ENCODE measurements around the gene SIGMAR1. TPM values are rescaled to one million over a fixed set of nuclear protein-coding genes. Genes with fewer than 3 reads are reported as not detected.
A peak's percentile ranks its signal among the peaks of the same experiment; 100 is the strongest.

SIGMAR1 gene
- total and polyA plus RNA-seq, 3 donors from 2014 or later: 50.3 to 92.4 (median 87.1) TPM

- no peaks in the 10 kb centered on the region for H3K27me3 ChIP-seq
Observed at GRCh38 chr9:34624475-34625185, 13.0 kb downstream of the SIGMAR1 start.

GRCh38 chr9:34623374-34624235 is 14.0 kb downstream of the SIGMAR1 start:
- intact Hi-C loops (cut with DNase I; ENCODE audit: low total_unique reads): no loop called here
- H3K9me3 ChIP-seq: no peaks in the 10 kb centered on the region
- 9 to 11% methylated on average over 25 to 63 of the region's 63 CpGs for WGBS, 2 donors
- H3K27me3 ChIP-seq: no peaks in the 10 kb centered on the region
- TF ChIP-seq, protein P1, sequence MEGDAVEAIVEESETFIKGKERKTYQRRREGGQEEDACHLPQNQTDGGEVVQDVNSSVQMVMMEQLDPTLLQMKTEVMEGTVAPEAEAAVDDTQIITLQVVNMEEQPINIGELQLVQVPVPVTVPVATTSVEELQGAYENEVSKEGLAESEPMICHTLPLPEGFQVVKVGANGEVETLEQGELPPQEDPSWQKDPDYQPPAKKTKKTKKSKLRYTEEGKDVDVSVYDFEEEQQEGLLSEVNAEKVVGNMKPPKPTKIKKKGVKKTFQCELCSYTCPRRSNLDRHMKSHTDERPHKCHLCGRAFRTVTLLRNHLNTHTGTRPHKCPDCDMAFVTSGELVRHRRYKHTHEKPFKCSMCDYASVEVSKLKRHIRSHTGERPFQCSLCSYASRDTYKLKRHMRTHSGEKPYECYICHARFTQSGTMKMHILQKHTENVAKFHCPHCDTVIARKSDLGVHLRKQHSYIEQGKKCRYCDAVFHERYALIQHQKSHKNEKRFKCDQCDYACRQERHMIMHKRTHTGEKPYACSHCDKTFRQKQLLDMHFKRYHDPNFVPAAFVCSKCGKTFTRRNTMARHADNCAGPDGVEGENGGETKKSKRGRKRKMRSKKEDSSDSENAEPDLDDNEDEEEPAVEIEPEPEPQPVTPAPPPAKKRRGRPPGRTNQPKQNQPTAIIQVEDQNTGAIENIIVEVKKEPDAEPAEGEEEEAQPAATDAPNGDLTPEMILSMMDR (IDR thresholded peaks at IDR 0.05): no peak
- H3K27ac ChIP-seq: no peak overlapping the region
- H3K36me3 ChIP-seq (ENCODE audit: low read depth, missing control alignments): no peaks in the 10 kb centered on the region
- no peak for DNase-seq
- peak overlapping the region in 1 of 2 donors; percentile 38 for H3K4me3 ChIP-seq
- peaks cover 24% of the 10 kb centered on the region for H3K4me1 ChIP-seq

More at GRCh38 chr9:34624475-34625185, 13.0 kb downstream of the SIGMAR1 start:
- no peak overlapping the region for H3K27ac ChIP-seq
- peaks cover 22% of the 10 kb centered on the region for H3K4me1 ChIP-seq
- H3K36me3 ChIP-seq (ENCODE audit: low read depth, missing control alignments): no peaks in the 10 kb centered on the region
- H3K9me3 ChIP-seq: no peaks in the 10 kb centered on the region
- TF ChIP-seq, protein P1 (IDR thresholded peaks at IDR 0.05): no peak
- TF ChIP-seq POLR2A (IDR thresholded peaks at IDR 0.05): no peak
- 10 to 14% methylated on average over 27 to 39 of the region's 39 CpGs for WGBS, 2 donors
- no peak for DNase-seq
- intact Hi-C loops (cut with DNase I; ENCODE audit: low total_unique reads): no loop called here
- H3K4me3 ChIP-seq: no peak overlapping the region

- no peaks in the 10 kb centered on the region for H3K27me3 ChIP-seq
- no peak for TF ChIP-seq POLR2A (IDR thresholded peaks at IDR 0.05)
- TF ChIP-seq, protein P1 (IDR thresholded peaks at IDR 0.05): no peak
- peak; percentile 99 for DNase-seq
- no peaks in the 10 kb centered on the region for H3K9me3 ChIP-seq
- no peak within 1 kb of the TSS for H3K27ac ChIP-seq
- no peaks in the 10 kb centered on the region for H3K36me3 ChIP-seq (ENCODE audit: low read depth, missing control alignments)
- H3K4me1 ChIP-seq: peaks cover 19% of the 10 kb centered on the region
- intact Hi-C loops (cut with DNase I; ENCODE audit: low total_unique reads): no loop called here
- WGBS, 2 donors: 3 to 4% methylated on average over 32 to 43 of the region's 43 CpGs
- peak within 1 kb of the TSS; percentile 68 to 78 for H3K4me3 ChIP-seq
Observed at GRCh38 chr9:34620061-34620994, 17.3 kb downstream of the SIGMAR1 start, which contains the start of gene DCTN3. Gene DCTN3 (minus strand): TSS chr9:34620495. CDS start chr9:34620464, 31 bp downstream.

DNA sequence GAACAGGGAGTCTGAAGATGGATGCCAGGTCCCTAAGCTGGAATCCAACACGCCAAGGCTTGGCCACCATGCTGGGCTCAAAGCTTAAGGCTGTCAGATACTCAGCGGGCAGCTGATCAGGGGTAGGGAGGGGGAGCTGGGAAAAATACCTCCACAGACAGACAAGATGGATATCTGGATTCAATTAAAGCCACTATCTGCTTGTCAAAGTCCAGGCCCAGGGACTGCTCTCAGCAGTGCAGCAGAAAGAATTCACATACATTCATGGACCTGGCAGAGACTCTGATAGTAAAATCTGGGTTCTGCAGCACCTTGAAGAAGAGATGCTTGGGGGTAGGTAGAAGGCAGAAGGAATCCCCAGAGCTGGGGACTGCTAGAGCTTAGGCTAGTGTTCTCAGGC is 22.5 kb downstream of the SIGMAR1 start:
- peaks cover 17% of the 10 kb centered on the region for H3K4me1 ChIP-seq
- H3K27me3 ChIP-seq: no peaks in the 10 kb centered on the region
- no peaks in the 10 kb centered on the region for H3K9me3 ChIP-seq
- 90 to 100% methylated on average over 2 of the region's 2 CpGs for WGBS, 2 donors
- H3K27ac ChIP-seq: no peak overlapping the region
- DNase-seq: no peak
- TF ChIP-seq, protein P1 (IDR thresholded peaks at IDR 0.05): no peak
- no peak for TF ChIP-seq POLR2A (IDR thresholded peaks at IDR 0.05)
- no peak overlapping the region for H3K4me3 ChIP-seq
- intact Hi-C loops (cut with DNase I; ENCODE audit: low total_unique reads): loop anchor here (10.0 kb wide), 1 partner anchor 90 kb away; no protein-coding TSS in a partner anchor
- H3K36me3 ChIP-seq (ENCODE audit: low read depth, missing control alignments): no peaks in the 10 kb centered on the region

All from testis (tissue), 3 donors.